ENCODE data around the gene PEX3. TPM values are rescaled to one million over a fixed set of nuclear protein-coding genes. Genes with fewer than 3 reads are reported as not detected.
A peak's percentile ranks its signal among the peaks of the same experiment; 100 is the strongest.

Gene PEX3
- 19.2 and 22.1 TPM in 2 replicates for total RNA-seq

- peak within 1 kb of the TSS; percentile 79 for H3K4me3 ChIP-seq (ENCODE audit: insufficient read depth, low read length)
- H4K20me1 ChIP-seq (ENCODE audit: insufficient read depth, low read length), result no peaks in the 10 kb centered on the region
- no peak for TF ChIP-seq CTCF (IDR thresholded peaks at IDR 0.05; ENCODE audit: extremely low read depth, low read depth, low read length)
- peak within 1 kb of the TSS; percentile 95 for H2AFZ ChIP-seq (ENCODE audit: low read length)
- H3K9me3 ChIP-seq (ENCODE audit: low read depth, low read length), result no peaks in the 10 kb centered on the region
- H3K4me1 ChIP-seq (ENCODE audit: insufficient read depth, low read length), result peaks cover 19% of the 10 kb centered on the region
- H3K4me2 ChIP-seq (ENCODE audit: insufficient read depth, low read length), result peak within 1 kb of the TSS; percentile 96
- peak; percentile 93 for DNase-seq (ENCODE audit: insufficient read length, low spot score, missing footprints)
- H3K79me2 ChIP-seq (ENCODE audit: insufficient read depth, low read length), result peaks cover 60% of the 10 kb centered on the region
- peaks cover 4% of the 10 kb centered on the region for H3K36me3 ChIP-seq (ENCODE audit: insufficient read depth, low read length)
- no peaks in the 10 kb centered on the region for H3K27me3 ChIP-seq (ENCODE audit: insufficient read depth, low read length)
- H3K27ac ChIP-seq (ENCODE audit: low read depth, low read length), result peak within 1 kb of the TSS; percentile 72
Observed at GRCh38 chr6:143450453-143451371, at the start of gene PEX3, which contains the start of gene ADAT2. Gene PEX3 (plus strand): TSS chr6:143450805. CDS start chr6:143451043, 238 bp downstream. Gene ADAT2 (minus strand): TSS chr6:143450695. CDS start chr6:143450658, 37 bp downstream.

GRCh38 chr6:143401068-143401446 lies 49.5 kb upstream of the PEX3 start:
- Histone ChIP-seq H3K4me1 (ENCODE audit: insufficient read depth, low read length) (peaks cover 32% of the 10 kb centered on the region), H3K9me3 (ENCODE audit: low read depth, low read length) (no peaks in the 10 kb centered on the region), H4K20me1 (ENCODE audit: insufficient read depth, low read length) (no peaks in the 10 kb centered on the region), H3K27ac (ENCODE audit: low read depth, low read length) (no peak overlapping the region), H3K27me3 (ENCODE audit: insufficient read depth, low read length) (no peaks in the 10 kb centered on the region), H2AFZ (ENCODE audit: low read length) (no peak overlapping the region), H3K4me3 (ENCODE audit: insufficient read depth, low read length) (no peak overlapping the region), H3K79me2 (ENCODE audit: insufficient read depth, low read length) (no peaks in the 10 kb centered on the region), H3K36me3 (ENCODE audit: insufficient read depth, low read length) (no peaks in the 10 kb centered on the region), H3K4me2 (ENCODE audit: insufficient read depth, low read length) (no peak overlapping the region)
- DNase-seq (ENCODE audit: insufficient read length, low spot score, missing footprints), result no peak
- TF ChIP-seq CTCF (IDR thresholded peaks at IDR 0.05; ENCODE audit: extremely low read depth, low read depth, low read length), result no peak

- no peak overlapping the region for H3K27ac ChIP-seq (ENCODE audit: low read depth, low read length)
- H3K79me2 ChIP-seq (ENCODE audit: insufficient read depth, low read length), result no peaks in the 10 kb centered on the region
- no peaks in the 10 kb centered on the region for H3K27me3 ChIP-seq (ENCODE audit: insufficient read depth, low read length)
- peak; percentile 0 for DNase-seq (ENCODE audit: insufficient read length, low spot score, missing footprints)
- no peak for TF ChIP-seq CTCF (IDR thresholded peaks at IDR 0.05; ENCODE audit: extremely low read depth, low read depth, low read length)
- no peaks in the 10 kb centered on the region for H3K9me3 ChIP-seq (ENCODE audit: low read depth, low read length)
- H3K36me3 ChIP-seq (ENCODE audit: insufficient read depth, low read length), result no peaks in the 10 kb centered on the region
- no peak overlapping the region for H3K4me2 ChIP-seq (ENCODE audit: insufficient read depth, low read length)
- no peaks in the 10 kb centered on the region for H4K20me1 ChIP-seq (ENCODE audit: insufficient read depth, low read length)
- no peak overlapping the region for H3K4me3 ChIP-seq (ENCODE audit: insufficient read depth, low read length)
- H2AFZ ChIP-seq (ENCODE audit: low read length), result no peak overlapping the region
- peaks cover 38% of the 10 kb centered on the region for H3K4me1 ChIP-seq (ENCODE audit: insufficient read depth, low read length)
Observed at GRCh38 chr6:143401636-143402370, 48.8 kb upstream of the PEX3 start.

Measured in osteoblast (primary cell).